HG03460 (cell line): ENCODE data around the gene ARPC5.

Experiments
- ATAC-seq: cut with Tn5 transposase; IDR thresholded peaks from one replicate; pipeline ENCODE4 v1.9.1; 2021; ENCODE audit not compliant: unreplicated experiment

ARPC5 gene

DNA sequence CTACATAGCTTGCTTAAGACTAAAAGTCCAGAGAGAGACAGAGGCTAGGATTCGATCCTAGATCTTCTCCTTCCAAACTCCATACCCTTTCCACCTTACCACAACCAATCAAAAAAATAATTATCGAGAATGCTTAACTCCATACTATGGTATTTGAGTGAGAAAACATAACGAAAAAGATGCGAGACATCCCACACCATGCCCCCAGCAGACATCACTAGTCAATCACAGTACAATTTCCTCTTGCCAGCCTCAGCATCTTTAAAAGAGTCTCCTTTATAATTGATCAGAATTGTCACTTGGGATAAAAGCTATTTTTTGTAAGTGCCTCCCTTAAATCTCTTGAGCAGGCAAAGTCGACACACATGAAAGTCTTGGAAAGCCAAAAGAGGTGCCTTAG is 46.2 kb downstream of the ARPC5 start:
- ATAC-seq = no peak

GRCh38 chr1:183588827-183589226 is 46.8 kb downstream of the ARPC5 start:
- ATAC-seq = no peak

DNA sequence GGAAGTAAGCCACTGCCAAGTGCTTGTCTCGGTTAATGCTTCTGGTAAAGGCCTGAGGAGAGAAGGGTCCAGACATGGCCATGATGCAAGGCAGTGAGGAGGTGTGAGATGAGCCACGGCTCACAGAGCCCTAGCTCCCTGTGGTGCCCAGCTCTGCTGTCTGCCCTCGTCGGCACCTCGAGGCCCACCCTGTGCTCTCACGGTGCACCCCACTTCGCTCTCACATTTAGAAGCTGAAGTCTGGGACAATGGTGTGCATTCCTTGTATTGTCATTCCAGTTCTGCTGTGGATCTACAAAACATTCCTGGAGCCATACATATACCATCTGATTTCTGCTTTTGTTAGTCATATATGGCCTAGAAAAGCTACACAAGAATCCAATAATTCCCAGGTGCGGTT is 48.7 kb downstream of the ARPC5 start:
- no peak for ATAC-seq

DNA sequence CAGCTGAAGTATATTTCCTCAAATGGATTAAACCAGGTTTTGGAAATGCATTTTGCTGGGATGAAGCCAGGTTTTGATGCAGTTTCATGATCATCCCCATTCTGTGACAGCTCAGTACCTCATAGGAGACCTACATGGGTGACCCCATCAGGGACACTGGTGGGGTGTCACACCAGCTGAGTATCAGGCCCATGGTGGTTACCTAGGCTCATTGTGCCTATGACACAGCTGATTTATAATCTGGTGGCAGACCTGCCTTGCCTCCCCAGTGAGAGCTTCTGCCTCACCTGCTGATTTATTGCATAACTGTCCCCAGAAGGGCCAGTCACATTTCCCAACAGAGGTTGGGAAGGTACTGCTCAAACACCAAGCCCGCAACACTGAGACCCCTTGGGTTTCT is 49.1 kb downstream of the ARPC5 start:
- no peak for ATAC-seq

- no peak for ATAC-seq
These were observed 50.5 kb downstream of the ARPC5 start for GRCh38 chr1:183585038-183585437.

GRCh38 chr1:183584147-183584546 is 51.4 kb downstream of the ARPC5 start:
- ATAC-seq = no peak

- no peak for ATAC-seq
These were observed 52.1 kb downstream of the ARPC5 start for GRCh38 chr1:183583466-183583865.

DNA sequence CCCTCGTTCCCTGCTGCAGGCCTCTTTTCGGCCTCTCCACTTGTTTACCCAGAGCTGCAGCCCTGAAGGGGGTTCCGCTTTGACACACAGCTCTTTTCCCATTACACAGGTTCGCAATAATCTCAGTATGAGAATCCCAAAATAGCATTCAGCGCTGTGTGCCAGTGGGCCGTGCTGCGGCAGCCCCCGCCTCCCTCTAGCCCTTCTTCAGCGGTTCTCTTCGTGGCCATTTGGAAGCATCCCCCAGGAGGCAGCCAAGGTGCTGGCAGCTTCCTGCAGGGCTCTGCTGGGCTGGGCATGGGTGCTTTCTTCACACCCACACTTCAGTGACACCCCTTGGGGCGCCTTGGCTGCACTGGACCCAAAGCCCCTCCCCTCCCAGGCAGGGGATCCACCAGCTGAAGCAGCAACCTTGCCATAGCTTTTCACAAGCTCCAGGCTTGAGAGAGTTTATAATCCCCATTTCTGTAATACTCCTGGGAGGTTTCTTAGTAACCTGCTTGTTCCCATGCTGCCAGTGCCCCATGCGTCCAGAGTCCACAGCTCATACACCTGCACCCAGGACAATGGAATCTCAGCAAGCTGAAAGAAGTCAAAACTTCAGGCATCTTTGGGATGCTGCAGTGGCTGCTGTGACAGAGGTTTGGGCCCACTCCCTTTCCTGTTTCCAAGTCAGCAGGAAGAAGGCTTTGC is 53.4 kb downstream of the ARPC5 start:
- no peak for ATAC-seq

GRCh38 chr1:183580281-183580682 is 55.3 kb downstream of the ARPC5 start:
- ATAC-seq = peak; percentile 38

- no peak for ATAC-seq
These were observed 56.7 kb downstream of the ARPC5 start for GRCh38 chr1:183578856-183579255.

- ATAC-seq = no peak
These were observed 57.6 kb downstream of the ARPC5 start for GRCh38 chr1:183577897-183578465.

DNA sequence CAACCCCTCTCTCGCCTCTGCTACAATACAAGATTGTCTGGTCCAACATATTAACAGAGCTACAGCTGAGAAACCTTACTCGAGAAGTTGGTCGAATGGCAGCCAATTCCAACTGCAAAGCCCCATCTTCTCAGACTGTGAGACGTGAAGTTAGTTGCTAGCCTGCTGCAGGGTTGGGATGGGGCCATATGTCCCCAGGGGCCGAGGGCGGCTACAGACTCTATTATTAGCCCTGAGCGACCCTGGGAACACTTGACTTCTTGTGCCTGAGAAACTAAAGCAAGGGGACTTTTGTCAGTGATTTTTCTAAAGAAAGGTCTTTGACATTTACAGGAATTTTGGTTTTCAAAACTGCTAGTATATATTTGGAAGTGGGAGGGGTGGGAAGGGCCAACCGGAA is 59.0 kb downstream of the ARPC5 start:
- no peak for ATAC-seq

DNA sequence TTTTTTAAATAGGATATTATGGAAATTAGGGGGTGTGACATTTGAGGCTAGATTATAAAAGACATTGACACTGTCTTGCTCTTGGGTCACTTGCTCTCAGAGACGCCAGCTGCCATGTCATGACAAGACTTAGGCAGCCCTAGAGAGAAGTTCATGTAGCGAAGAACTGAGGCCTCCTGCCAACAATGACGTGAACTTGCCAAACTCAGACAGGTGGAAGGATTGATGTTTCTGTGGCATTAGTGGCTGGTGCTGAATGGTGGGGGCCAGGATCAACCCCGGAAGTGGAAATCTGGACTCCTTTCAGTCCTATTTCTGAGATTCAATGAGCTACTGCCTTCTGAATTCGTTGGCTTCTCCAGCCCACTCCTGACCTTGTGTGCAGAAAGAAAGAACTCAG is 60.0 kb downstream of the ARPC5 start:
- ATAC-seq = no peak

- no peak for ATAC-seq
These were observed 62.9 kb downstream of the ARPC5 start for GRCh38 chr1:183572721-183573120.

DNA sequence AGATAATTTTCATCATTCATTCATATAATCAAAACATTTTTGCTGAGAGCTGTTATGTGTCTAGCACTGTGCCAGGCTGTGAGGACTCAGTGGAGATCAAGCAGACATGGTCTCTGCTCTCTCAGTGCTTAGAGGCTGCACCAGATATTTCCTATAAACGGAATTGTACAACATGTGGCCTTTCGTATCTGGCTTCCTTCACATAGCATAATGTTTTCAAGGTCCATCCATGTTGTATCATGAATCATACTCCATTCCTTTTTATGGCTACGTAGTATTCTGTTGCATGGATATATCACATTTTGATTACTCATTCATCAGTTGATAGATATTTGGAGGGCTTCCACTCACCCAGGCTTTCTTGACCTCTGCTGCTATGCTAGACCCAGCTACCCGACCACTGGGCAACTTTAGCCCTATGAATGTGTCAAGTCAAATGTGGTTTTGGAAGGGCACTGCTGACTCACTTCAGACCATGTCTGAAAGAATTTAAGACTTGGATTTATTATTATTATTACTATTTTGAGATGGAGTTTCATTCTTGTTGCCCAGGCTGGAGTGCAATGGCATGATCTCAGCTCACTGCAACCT is 63.8 kb downstream of the ARPC5 start:
- ATAC-seq = no peak
